BLaER1 treated with 17β-estradiol and CSF1 and Interleukin-3, amounts not matched to agents 10 nM and 100 nM (cell line): ENCODE data around the gene MAPK1.
A peak's percentile ranks its signal among the peaks of the same experiment; 100 is the strongest.
"Not testable (repeated sequence)": the region's sequence is repeated elsewhere in the genome, so short reads cannot be mapped to it uniquely, and the experiment has no call there.

ENCODE experiments used
- H3K27ac ChIP-seq, 11 experiments: shearing (Covaris generic); formaldehyde crosslinking; 2 replicates each; pipeline ENCODE4 v1.8.1; 2022
- H3K27me3 ChIP-seq, 11 experiments: shearing (Covaris generic); formaldehyde crosslinking; 2 replicates each; pipeline ENCODE4 v1.8.1; 2022
- H3K36me3 ChIP-seq, 11 experiments: shearing (Covaris generic); formaldehyde crosslinking; 2 replicates each; pipeline ENCODE4 v1.8.1; 2022
- H3K4me1 ChIP-seq, 10 experiments: shearing (Covaris generic); formaldehyde crosslinking; 2 replicates each; pipeline ENCODE4 v1.8.1; 2022
- H3K4me2 ChIP-seq, 11 experiments: shearing (Covaris generic); formaldehyde crosslinking; 2 replicates each; pipeline ENCODE4 v1.8.1; 2022
- H3K4me3 ChIP-seq, 10 experiments: shearing (Covaris generic); formaldehyde crosslinking; 2 replicates each; pipeline ENCODE4 v1.8.1; 2022
- H3K9ac ChIP-seq, 11 experiments: shearing (Covaris generic); formaldehyde crosslinking; 2 replicates each; pipeline ENCODE4 v1.8.1; 2022
- H3K9me3 ChIP-seq, 11 experiments: shearing (Covaris generic); formaldehyde crosslinking; replicated peaks in 1 of 11; 2 replicates each; pipeline ENCODE4 v1.8.1; 2022
- H4K20me1 ChIP-seq, 11 experiments: shearing (Covaris generic); formaldehyde crosslinking; 2 replicates each; pipeline ENCODE4 v1.8.1; 2022
- Cebpa-rat ChIP-seq, 11 experiments: shearing (Covaris generic); IDR thresholded peaks; 2 replicates each; pipeline ENCODE4 v1.8.1; 2022

Gene MAPK1

DNA sequence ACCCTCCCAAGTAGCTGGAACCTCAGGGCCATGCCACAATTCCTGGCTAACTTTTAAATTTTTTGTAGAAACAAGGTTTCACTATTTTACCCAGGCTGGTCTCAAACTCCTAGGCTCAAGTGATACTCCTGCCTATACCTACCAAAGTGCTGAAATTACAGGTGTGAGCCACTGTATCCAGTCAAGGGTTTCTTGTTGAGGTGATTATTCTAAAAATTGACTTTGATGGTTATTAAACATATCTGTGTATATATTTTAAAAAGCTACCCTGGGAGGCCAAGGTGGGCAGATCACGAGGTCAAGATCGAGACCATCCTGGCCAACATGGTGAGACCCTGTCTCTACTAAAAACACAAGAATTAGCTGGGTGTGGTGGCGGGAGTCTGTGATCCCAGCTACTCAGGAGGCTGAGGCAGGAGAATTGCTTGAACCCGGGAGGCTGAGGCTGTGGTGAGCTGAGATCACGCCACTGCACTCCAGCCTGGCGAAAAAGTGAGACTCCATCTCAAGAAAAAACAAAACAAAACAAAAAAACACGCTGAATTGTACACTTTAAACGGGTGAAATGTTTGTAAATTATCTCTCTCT lies 27.1 kb downstream of the MAPK1 start:
- no peak for TF ChIP-seq Cebpa-rat (IDR thresholded peaks at IDR 0.05)
- Histone ChIP-seq H3K36me3 (peaks cover 15 to 52% (median 33%) of the 10 kb centered on the region in 11 experiments), H3K27ac (no peak overlapping the region), H4K20me1 (peaks cover 70 to 100% (median 100%) of the 10 kb centered on the region in 11 experiments), H3K9ac (no peak overlapping the region), H3K27me3 (no peaks in the 10 kb centered on the region), H3K4me1 (peaks cover 27 to 43% (median 37%) of the 10 kb centered on the region in 10 experiments), H3K4me2 (no peak overlapping the region), H3K4me3 (no peak overlapping the region), H3K9me3 (no peaks in the 10 kb centered on the region; a peak in 1 of 22 replicates)

DNA sequence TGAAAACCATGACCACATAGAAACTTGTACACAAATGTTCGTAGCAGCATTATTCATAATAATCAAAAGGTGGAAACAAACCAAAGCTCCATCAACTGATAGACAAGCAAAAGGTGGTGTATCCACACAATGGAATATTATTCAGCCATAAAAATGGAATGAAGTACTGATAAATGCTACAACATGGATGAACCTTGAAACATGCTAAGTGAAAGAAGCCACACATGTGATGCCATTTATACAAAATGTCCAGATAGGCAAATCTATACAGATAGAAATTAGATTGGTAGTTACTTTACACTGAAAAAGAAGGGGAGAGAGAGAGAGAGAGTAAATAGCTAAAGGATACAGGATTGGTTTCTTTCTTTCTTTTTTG lies 27.7 kb downstream of the MAPK1 start:
- Histone ChIP-seq H3K27ac (no peak overlapping the region), H4K20me1 (peaks cover 72 to 100% (median 100%) of the 10 kb centered on the region in 11 experiments), H3K27me3 (no peaks in the 10 kb centered on the region), H3K9ac (no peak overlapping the region), H3K4me2 (0 out of 22 replicates have a peak overlapping the region, but pooled peaks of 1 of the 11 experiments have one; percentile 16), H3K36me3 (peaks cover 14 to 47% (median 31%) of the 10 kb centered on the region in 11 experiments), H3K4me1 (peaks cover 32 to 48% (median 43%) of the 10 kb centered on the region in 10 experiments), H3K9me3 (no peaks in the 10 kb centered on the region; a peak in 1 of 22 replicates), H3K4me3 (no peak overlapping the region)
- TF ChIP-seq Cebpa-rat (IDR thresholded peaks at IDR 0.05) = no peak

- Histone ChIP-seq H3K4me2 (peak overlapping the region in 3 of 11 experiments; percentile 10 to 76 (median 16); a peak in 2 of 22 replicates), H3K4me1 (peaks cover 34 to 52% (median 47%) of the 10 kb centered on the region in 10 experiments), H4K20me1 (peaks cover 73 to 100% (median 100%) of the 10 kb centered on the region in 11 experiments), H3K36me3 (peaks cover 9 to 42% (median 25%) of the 10 kb centered on the region in 11 experiments)
- H3K27ac ChIP-seq, H3K9me3 ChIP-seq, H3K27me3 ChIP-seq, H3K9ac ChIP-seq, H3K4me3 ChIP-seq: not testable (repeated sequence)
Measured at GRCh38 chr22:21839104-21839764, 28.2 kb downstream of the MAPK1 start.

DNA sequence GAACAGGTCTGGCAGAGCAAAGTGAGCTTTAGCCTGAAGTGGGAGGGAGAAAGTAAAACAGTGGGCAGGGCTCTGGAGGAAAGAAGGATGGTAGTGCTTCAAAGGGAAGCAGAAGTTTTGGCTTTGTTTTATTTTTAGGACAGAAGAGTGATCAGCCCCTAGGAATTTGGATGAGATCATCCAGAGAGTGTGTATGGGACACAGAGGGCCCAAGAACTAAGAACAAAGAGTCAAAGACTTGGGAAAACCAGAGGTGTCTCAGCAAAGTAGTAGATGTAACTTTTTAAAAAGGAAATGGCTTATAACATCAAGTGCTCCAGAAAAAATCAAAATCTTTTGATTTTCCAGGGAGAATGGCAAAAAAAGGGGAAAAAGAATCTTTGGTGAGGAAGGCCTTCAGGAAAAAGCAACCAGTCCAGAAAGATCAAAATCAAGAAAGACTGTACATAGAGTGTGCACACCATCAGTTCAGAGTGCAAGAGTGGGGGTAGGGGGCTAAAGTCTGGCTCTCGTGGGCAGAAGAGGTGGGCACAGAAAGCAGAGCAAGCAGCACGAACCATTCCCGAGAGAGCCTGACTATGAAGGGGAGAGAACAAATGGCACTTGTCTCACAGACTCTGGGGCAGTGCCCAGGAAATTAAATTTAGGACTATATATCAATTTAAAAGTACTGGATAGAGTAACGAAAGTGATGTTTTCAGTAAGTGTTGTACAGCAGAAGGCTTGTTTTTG lies 30.0 kb downstream of the MAPK1 start:
- TF ChIP-seq Cebpa-rat (IDR thresholded peaks at IDR 0.05) = no peak
- no peaks in the 10 kb centered on the region; a peak in 1 of 22 replicates for H3K9me3 ChIP-seq
- H3K36me3 ChIP-seq = peaks cover 3 to 27% (median 13%) of the 10 kb centered on the region in 11 experiments; a peak in 20 of 22 replicates
- H3K27ac ChIP-seq = peak overlapping the region in 9 of 11 experiments; percentile 11 to 59 (median 46); a peak in 13 of 22 replicates
- H3K4me2 ChIP-seq = peak overlapping the region; percentile 27 to 87 (median 62)
- peak overlapping the region in 4 of 11 experiments; percentile 15 to 62 (median 26); a peak in 5 of 22 replicates for H3K9ac ChIP-seq
- H4K20me1 ChIP-seq = peaks cover 78 to 100% (median 100%) of the 10 kb centered on the region in 11 experiments
- peaks cover 36 to 57% (median 48%) of the 10 kb centered on the region in 10 experiments for H3K4me1 ChIP-seq
- no peaks in the 10 kb centered on the region for H3K27me3 ChIP-seq
- H3K4me3 ChIP-seq = no peak overlapping the region

DNA sequence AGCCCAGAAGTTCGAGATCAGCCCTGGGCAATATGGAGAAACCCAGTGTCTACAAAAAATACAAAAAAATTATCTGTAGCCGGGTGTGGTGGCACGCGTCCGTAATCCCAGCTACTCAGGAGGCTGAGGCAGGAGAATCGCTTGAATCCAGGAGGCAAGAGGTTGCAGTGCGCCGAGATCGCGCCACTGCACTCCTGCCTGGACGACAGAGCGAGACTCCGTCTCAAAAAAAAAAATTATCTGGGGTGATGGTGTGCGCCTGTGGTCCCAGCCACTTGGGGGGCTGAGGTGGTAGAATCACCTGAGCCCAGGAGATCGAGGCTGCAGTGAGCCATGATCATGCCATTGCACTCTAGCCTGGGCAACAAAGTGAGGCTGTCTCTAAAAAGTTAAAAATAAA lies 31.0 kb downstream of the MAPK1 start:
- Histone ChIP-seq H4K20me1 (peaks cover 84 to 100% (median 100%) of the 10 kb centered on the region in 11 experiments), H3K36me3 (peaks cover 8 to 26% (median 15%) of the 10 kb centered on the region in 11 experiments; a peak in 19 of 22 replicates), H3K4me2 (peak overlapping the region in 10 of 11 experiments; percentile 7 to 73 (median 48); a peak in 14 of 22 replicates), H3K4me1 (peaks cover 38 to 61% (median 49%) of the 10 kb centered on the region in 10 experiments)
- H3K27ac ChIP-seq, H3K4me3 ChIP-seq, H3K9me3 ChIP-seq, H3K9ac ChIP-seq, H3K27me3 ChIP-seq: not testable (repeated sequence)

GRCh38 chr22:21835378-21835777 lies 32.1 kb downstream of the MAPK1 start:
- H3K4me3 ChIP-seq = no peak overlapping the region
- H3K27ac ChIP-seq = peak overlapping the region in 5 of 11 experiments; percentile 0 to 43 (median 25); a peak in 5 of 22 replicates
- peak overlapping the region; percentile 29 to 73 (median 56); a peak in 21 of 22 replicates for H3K4me2 ChIP-seq
- H3K36me3 ChIP-seq = peaks cover 6 to 26% (median 13%) of the 10 kb centered on the region in 11 experiments; a peak in 18 of 22 replicates
- no peaks in the 10 kb centered on the region for H3K27me3 ChIP-seq
- no peaks in the 10 kb centered on the region; a peak in 1 of 22 replicates for H3K9me3 ChIP-seq
- H4K20me1 ChIP-seq = peaks cover 90 to 100% (median 100%) of the 10 kb centered on the region in 11 experiments
- peaks cover 38 to 61% (median 49%) of the 10 kb centered on the region in 10 experiments for H3K4me1 ChIP-seq
- TF ChIP-seq Cebpa-rat (IDR thresholded peaks at IDR 0.05) = no peak
- H3K9ac ChIP-seq = peak overlapping the region in 5 of 11 experiments; percentile 14 to 41 (median 28); a peak in 3 of 22 replicates

DNA sequence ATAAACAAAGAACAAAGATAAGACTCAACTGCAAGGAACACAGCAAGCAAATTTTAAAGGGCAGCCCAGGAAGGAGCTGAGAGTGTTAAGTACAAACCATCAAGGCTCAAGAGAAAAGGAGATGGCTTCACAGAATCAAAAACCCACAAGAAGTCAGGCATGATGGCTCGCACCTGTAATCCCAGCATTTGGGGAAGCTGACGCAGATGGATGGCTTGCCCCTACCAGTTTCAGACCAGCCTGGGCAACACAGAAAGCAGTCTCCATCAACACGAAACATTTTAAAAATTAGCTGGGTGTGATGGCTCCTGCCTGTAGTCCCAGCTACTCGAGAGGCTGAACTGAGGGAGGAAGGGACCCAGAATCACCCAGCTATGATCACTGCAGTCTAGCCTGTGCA lies 32.6 kb downstream of the MAPK1 start:
- peak overlapping the region in 5 of 11 experiments; percentile 0 to 43 (median 25); a peak in 6 of 22 replicates for H3K27ac ChIP-seq
- H3K4me3 ChIP-seq = no peak overlapping the region
- peak overlapping the region; percentile 29 to 73 (median 56); a peak in 20 of 22 replicates for H3K4me2 ChIP-seq
- TF ChIP-seq Cebpa-rat (IDR thresholded peaks at IDR 0.05) = no peak
- H3K9me3 ChIP-seq = no peaks in the 10 kb centered on the region; a peak in 1 of 22 replicates
- peaks cover under 1 to 26% (median 9%) of the 10 kb centered on the region in 11 experiments; a peak in 18 of 22 replicates for H3K36me3 ChIP-seq
- H3K9ac ChIP-seq = peak overlapping the region in 5 of 11 experiments; percentile 14 to 41 (median 28); a peak in 5 of 22 replicates
- peaks cover 38 to 61% (median 49%) of the 10 kb centered on the region in 10 experiments for H3K4me1 ChIP-seq
- peaks cover 85 to 100% (median 100%) of the 10 kb centered on the region in 11 experiments for H4K20me1 ChIP-seq
- no peaks in the 10 kb centered on the region for H3K27me3 ChIP-seq
